ENCODE results near the gene SH2D3C.

DNA sequence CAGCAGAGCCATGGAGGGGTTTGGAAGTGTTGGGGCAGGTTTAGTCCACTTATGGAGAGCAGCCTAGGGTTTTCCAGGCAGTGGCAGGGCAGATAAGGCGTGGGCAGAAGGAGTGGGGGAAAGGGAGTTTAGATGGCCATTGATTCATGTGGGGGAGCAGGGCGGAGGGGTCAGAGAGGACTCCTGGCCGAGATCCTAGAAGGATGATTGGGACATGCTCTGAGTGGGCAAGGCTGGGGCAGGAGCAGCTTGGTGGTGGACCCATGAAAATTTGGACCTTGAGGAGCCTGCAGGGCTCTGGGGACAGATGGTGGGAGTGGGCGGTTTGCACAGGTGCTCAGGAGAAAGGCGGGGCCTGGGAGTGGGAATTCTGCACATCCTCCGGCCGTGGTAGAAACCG, 25.3 kb downstream of the SH2D3C start:
- TF ChIP-seq, protein P1, sequence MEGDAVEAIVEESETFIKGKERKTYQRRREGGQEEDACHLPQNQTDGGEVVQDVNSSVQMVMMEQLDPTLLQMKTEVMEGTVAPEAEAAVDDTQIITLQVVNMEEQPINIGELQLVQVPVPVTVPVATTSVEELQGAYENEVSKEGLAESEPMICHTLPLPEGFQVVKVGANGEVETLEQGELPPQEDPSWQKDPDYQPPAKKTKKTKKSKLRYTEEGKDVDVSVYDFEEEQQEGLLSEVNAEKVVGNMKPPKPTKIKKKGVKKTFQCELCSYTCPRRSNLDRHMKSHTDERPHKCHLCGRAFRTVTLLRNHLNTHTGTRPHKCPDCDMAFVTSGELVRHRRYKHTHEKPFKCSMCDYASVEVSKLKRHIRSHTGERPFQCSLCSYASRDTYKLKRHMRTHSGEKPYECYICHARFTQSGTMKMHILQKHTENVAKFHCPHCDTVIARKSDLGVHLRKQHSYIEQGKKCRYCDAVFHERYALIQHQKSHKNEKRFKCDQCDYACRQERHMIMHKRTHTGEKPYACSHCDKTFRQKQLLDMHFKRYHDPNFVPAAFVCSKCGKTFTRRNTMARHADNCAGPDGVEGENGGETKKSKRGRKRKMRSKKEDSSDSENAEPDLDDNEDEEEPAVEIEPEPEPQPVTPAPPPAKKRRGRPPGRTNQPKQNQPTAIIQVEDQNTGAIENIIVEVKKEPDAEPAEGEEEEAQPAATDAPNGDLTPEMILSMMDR (IDR thresholded peaks at IDR 0.05): no peak
- TF ChIP-seq POLR2A (IDR thresholded peaks at IDR 0.05): no peak

All from Peyer's patch (tissue), 4 donors.